GM12878 (cell line): Measurements from ENCODE around the gene ADD1. TPM values are rescaled to one million over a fixed set of nuclear protein-coding genes. Genes with fewer than 3 reads are reported as not detected.
A peak's percentile ranks its signal among the peaks of the same experiment; 100 is the strongest.

Source experiments
- ATAC-seq: fragments of 200-7000 bp; cut with Tn5 transposase; 3 replicates; pipeline ENCODE4 v1.9.1; 2020; ENCODE audit warnings: mild to moderate bottlenecking, moderate library complexity
- BruUV-seq: library from RNA; stranded (reverse); fragments of 400-500 nt; replicated peaks from 2 replicates; lab custom pipeline; 2021; lab: Mats Ljungman, UMichigan
- CTCF ChIA-PET: fragments of 300-600 bp; sonication (Branson Sonifier 250); formaldehyde crosslinking; extraction: SDS; loops from one replicate; lab custom pipeline; 2021; ENCODE audit warnings: inconsistent platforms; lab: Yijun Ruan, JAX
- POLR2A ChIA-PET: fragments of 350-600 bp; formaldehyde crosslinking; extraction: SDS; loops from one replicate; lab custom pipeline; 2021; ENCODE audit warnings: inconsistent platforms; lab: Charles Lee
- RAD21 ChIA-PET: fragments of 300-600 bp; sonication (Branson Sonifier 250); formaldehyde crosslinking; loops from one replicate; lab custom pipeline; 2023; ENCODE audit warnings: antibody characterized with exemption; ENCODE audit not compliant: unreplicated experiment; lab: Charles Lee
- SMC1A ChIA-PET: fragments of 300-600 bp; sonication (Branson Sonifier 250); formaldehyde crosslinking; loops from one replicate; lab custom pipeline; 2023; ENCODE audit not compliant: unreplicated experiment, uncharacterized antibody; lab: Charles Lee
- DNase-seq: peaks from one replicate; pipeline ENCODE4 v3.0.0-alpha.2; 2011; ENCODE audit warnings: low read depth, low spot score
- FAIRE-seq: peaks from 3 replicates; lab custom pipeline; 2011; peaks lifted over from hg19 to GRCh38; lab: Jason Lieb, UNC
- H2AFZ ChIP-seq: 2 replicates; pipeline ENCODE4 v1.6.0; 2011; ENCODE audit warnings: low read depth, low read length, control low read depth; ENCODE audit not compliant: control insufficient read depth
- H3K27ac ChIP-seq: 2 replicates; pipeline ENCODE4 v1.5.1; 2011; ENCODE audit warnings: control low read depth; ENCODE audit not compliant: control insufficient read depth, insufficient read depth
- H3K27me3 ChIP-seq, 2 experiments: replicated peaks in 1 of 2; 2 replicates each; pipeline versions ENCODE4 v1.6.0 to v1.6.1; 2011; ENCODE audit warnings: low read length in 1 of 2; ENCODE audit not compliant: control insufficient read depth in 2 of 2, insufficient read depth in 2 of 2
- H3K36me3 ChIP-seq, 2 experiments: 2 replicates each; pipeline ENCODE4 v1.5.1; 2011; ENCODE audit warnings: low read length in 1 of 2; ENCODE audit not compliant: control insufficient read depth in 2 of 2, insufficient read depth in 2 of 2
- H3K4me1 ChIP-seq: 2 replicates; pipeline ENCODE4 v1.6.1; 2011; ENCODE audit warnings: mild to moderate bottlenecking, low read length, moderate library complexity, mixed read lengths; ENCODE audit not compliant: control insufficient read depth, insufficient read depth
- H3K4me2 ChIP-seq: 2 replicates; pipeline ENCODE4 v1.6.0; 2011; ENCODE audit warnings: control low read depth; ENCODE audit not compliant: control insufficient read depth, insufficient read depth
- H3K4me3 ChIP-seq: fragments of 200-600 bp; sonication (generic); 2 replicates; pipeline ENCODE4 v1.5.1; 2016
- H3K79me2 ChIP-seq: 2 replicates; pipeline ENCODE4 v1.6.0; 2011; ENCODE audit warnings: low read length; ENCODE audit not compliant: control insufficient read depth, insufficient read depth
- H3K9ac ChIP-seq: 2 replicates; pipeline ENCODE4 v1.8.0; 2011; ENCODE audit warnings: low read length, control low read depth, mixed read lengths; ENCODE audit not compliant: control insufficient read depth, insufficient read depth
- H3K9me3 ChIP-seq: replicated peaks from 3 replicates; pipeline ENCODE4 v1.5.1; 2011; ENCODE audit warnings: mild to moderate bottlenecking, low read length; ENCODE audit not compliant: control insufficient read depth, insufficient read depth
- H4K20me1 ChIP-seq: 2 replicates; pipeline ENCODE4 v1.6.0; 2011; ENCODE audit not compliant: control insufficient read depth, insufficient read depth
- CHD1 ChIP-seq: IDR thresholded peaks from 2 replicates; pipeline ENCODE4 v1.6.1; 2012; ENCODE audit warnings: low read depth, low read length, improper control_type of control experiment
- EP300 ChIP-seq, 2 experiments: fragments of 150-350 bp in 1 of 2; IDR thresholded peaks; 2 replicates each; pipeline ENCODE4 v1.6.1; 2011 to 2012; ENCODE audit warnings: low read depth in 2 of 2, low read length in 2 of 2, borderline replicate concordance in 1 of 2, improper control_type of control experiment in 1 of 2, inconsistent platforms in 1 of 2; ENCODE audit not compliant: control insufficient read depth in 1 of 2
- FOXM1 ChIP-seq: IDR thresholded peaks from 2 replicates; pipeline ENCODE4 v1.6.1; 2012; ENCODE audit warnings: low read depth, mild to moderate bottlenecking, inconsistent platforms, low read length, moderate library complexity
- GABPA ChIP-seq: IDR thresholded peaks from 2 replicates; pipeline ENCODE4 v1.6.1; 2014; ENCODE audit warnings: antibody characterized with exemption, low read depth, mild to moderate bottlenecking, inconsistent platforms
- HCFC1 ChIP-seq: fragments of 150-350 bp; IDR thresholded peaks from 2 replicates; pipeline ENCODE4 v1.6.1; 2014; ENCODE audit warnings: low read length
- HDGF ChIP-seq: fragments of 450-650 bp; IDR thresholded peaks from 2 replicates; pipeline ENCODE4 v1.6.1; 2016; ENCODE audit warnings: antibody characterized with exemption
- JUNB ChIP-seq: IDR thresholded peaks from 2 replicates; pipeline ENCODE4 v1.6.1; 2016; ENCODE audit warnings: antibody characterized with exemption, mild to moderate bottlenecking
- MEF2A ChIP-seq: IDR thresholded peaks from 2 replicates; pipeline ENCODE4 v1.6.1; 2011; ENCODE audit warnings: low read depth, mild to moderate bottlenecking, low read length, moderate library complexity; ENCODE audit not compliant: insufficient read depth
- MEF2B ChIP-seq: fragments of 450-650 bp; IDR thresholded peaks from 2 replicates; pipeline ENCODE4 v1.6.1; 2018; ENCODE audit warnings: mild to moderate bottlenecking, moderate library complexity; ENCODE audit not compliant: partially characterized antibody, poor library complexity, severe bottlenecking
- NBN ChIP-seq: fragments of 450-650 bp; IDR thresholded peaks from 2 replicates; pipeline ENCODE4 v1.6.1; 2016
- PAX5 ChIP-seq: IDR thresholded peaks from 2 replicates; pipeline ENCODE4 v1.6.1; 2011; ENCODE audit warnings: low read depth, low read length, borderline replicate concordance
- PML ChIP-seq: IDR thresholded peaks from 2 replicates; pipeline ENCODE4 v1.6.1; 2012; ENCODE audit warnings: low read length, inconsistent platforms
- POLR2AphosphoS5 ChIP-seq: IDR thresholded peaks from 2 replicates; pipeline ENCODE4 v1.6.1; 2011; ENCODE audit warnings: mild to moderate bottlenecking, low read length, inconsistent platforms
- POU2F2 ChIP-seq: IDR thresholded peaks from 3 replicates; pipeline ENCODE4 v1.6.1; 2011; ENCODE audit warnings: low read depth, mild to moderate bottlenecking, low read length, borderline replicate concordance
- SMARCA5 ChIP-seq: fragments of 450-650 bp; IDR thresholded peaks from 2 replicates; pipeline ENCODE4 v1.6.1; 2017; ENCODE audit warnings: mild to moderate bottlenecking
- SP1 ChIP-seq: IDR thresholded peaks from one replicate; pipeline ENCODE4 v1.6.1; 2011; ENCODE audit warnings: low read depth, low read length
- SRF ChIP-seq, 2 experiments: IDR thresholded peaks; 2 replicates each; pipeline ENCODE4 v1.6.1; 2011; ENCODE audit warnings: low read depth in 2 of 2, low read length in 2 of 2, mild to moderate bottlenecking in 1 of 2, moderate library complexity in 1 of 2
- SUPT20H ChIP-seq: IDR thresholded peaks from 2 replicates; pipeline ENCODE4 v1.6.1; 2011; ENCODE audit warnings: low read depth, mild to moderate bottlenecking, low read length, moderate library complexity, borderline replicate concordance; ENCODE audit not compliant: control insufficient read depth
- TAF1 ChIP-seq: IDR thresholded peaks from 2 replicates; pipeline ENCODE4 v1.6.1; 2011; ENCODE audit warnings: mild to moderate bottlenecking, low read depth, low read length, borderline replicate concordance
- ZNF24 ChIP-seq: fragments of 450-650 bp; IDR thresholded peaks from 2 replicates; pipeline ENCODE4 v1.6.1; 2017; ENCODE audit warnings: antibody characterized with exemption, mild to moderate bottlenecking
- ZNF274 ChIP-seq: IDR thresholded peaks from one replicate; pipeline ENCODE4 v1.8.0; 2011; ENCODE audit not compliant: insufficient read length, insufficient read depth
- WGBS: methylation state at CpG from one replicate; pipeline ENCODE4 v1.1.6; 2016; ENCODE audit warnings: low lambda C conversion rate; ENCODE audit not compliant: insufficient replicate concordance, insufficient coverage; ENCODE audit errors: missing lambda C conversion rate; 5-methylcytosine and 5-hydroxymethylcytosine counted together
- in situ Hi-C: fragments of 300-500 bp; cut with MboI; formaldehyde crosslinking; loops from 9 replicates; pipeline ENCODE4 v1.14.3; 2018; ENCODE audit warnings: mixed read lengths
- intact Hi-C: fragments of 100-400 bp; cut with micrococcal nuclease; formaldehyde crosslinking; loops from one replicate; pipeline ENCODE4 v1.14.2; 2022; ENCODE audit not compliant: unreplicated experiment
- polyA plus RNA-seq, 11 experiments: library from polyadenylated mRNA; depleted of rRNA in 4 of 11; unstranded in 6 of 11; stranded (reverse) in 5 of 11; fragments of >200 nt; fragmentation: Nextera tagmentation in 4 of 11; fragmentation: Illumina TruSeq in 1 of 11; extraction: Ambion mirVana in 4 of 11; extraction: Trizol in 1 of 11; gene quantifications; 1 replicate in 1 of 11; 2 replicates in 10 of 11; pipeline versions ENCODE4 v1.2.1 to v1.2.3, GENCODE V29; 2011 to 2016; ENCODE audit warnings: inconsistent platforms in 2 of 11, missing spikeins in 2 of 11, low read depth in 1 of 11
- total RNA-seq, 4 experiments: library from RNA; depleted of rRNA in 3 of 4; stranded (reverse); fragments of >200 nt in 3 of 4; fragmentation: Illumina TruSeq in 1 of 4; extraction: Trizol in 1 of 4; gene quantifications; 2 replicates each; pipeline versions ENCODE4 v1.2.1 to v1.2.3, GENCODE V29; 2013 to 2021
- TF ChIP-seq, protein P1 (sequence below): fragments of 450-650 bp; IDR thresholded peaks from 2 replicates; pipeline ENCODE4 v1.6.1; 2018; ENCODE audit warnings: mild to moderate bottlenecking, low read depth, moderate library complexity; ENCODE audit not compliant: partially characterized antibody

The ADD1 gene
- total and polyA plus RNA-seq, 10 of the 15 experiments (the other 5 are each of a cell fraction or from before 2014, with no cell fraction given): 21.6 to 182 (median 105) TPM

GRCh38 chr4:2963175-2963965 lies 119.7 kb downstream of the ADD1 start, which contains the start of the genes GRK4 and NOP14:
GRK4 (plus strand) TSS chr4:2963571; CDS start chr4:2964071, 500 bp downstream.
NOP14 (minus strand) TSS chr4:2963406; CDS start chr4:2963319, 87 bp downstream.
- WGBS: under 1% methylated on average over 69 of the region's 105 CpGs
- Histone ChIP-seq H3K9me3 (no peaks in the 10 kb centered on the region; the same call in 1 of the 3 replicates), H2AFZ (peak within 1 kb of the TSS; percentile 82), H3K4me2 (peak within 1 kb of the TSS; percentile 70), H3K36me3 (peaks cover 0 to 12% of the 10 kb centered on the region in 2 experiments; a peak in 2 of 4 replicates), H3K27me3 (no peaks in the 10 kb centered on the region), H4K20me1 (peaks cover 10% of the 10 kb centered on the region), H3K27ac (peak within 1 kb of the TSS; percentile 91), H3K4me1 (peaks cover 15% of the 10 kb centered on the region), H3K4me3 (peak within 1 kb of the TSS; percentile 78), H3K9ac (peak within 1 kb of the TSS; percentile 96), H3K79me2 (peaks cover 40% of the 10 kb centered on the region)
- in situ Hi-C loops: no loop called here
- DNase-seq: peak; percentile 92
- FAIRE-seq: peak; percentile 81
- ChIA-PET POLR2A (interaction anchor here (0.5 to 3.1 kb wide), 9 partner anchors 27 to 545 kb away, joined by 3 to 22 read pairs (median 4); partner anchors contain the start of gene ZFYVE28), CTCF (interaction anchor here (0.7 to 3.4 kb wide), 10 partner anchors 10 to 744 kb away, joined by 3 to 28 read pairs (median 6); no protein-coding TSS in a partner anchor), RAD21 (interaction anchor here (0.6 to 4.5 kb wide), 17 partner anchors 9 to 495 kb away, joined by 3 to 35 read pairs (median 3); partner anchors contain the start of genes FAM193A and RNF4), SMC1A (interaction anchor here (1.6 to 3.6 kb wide), 4 partner anchors 10 to 200 kb away, joined by 4 to 19 read pairs (median 10); no protein-coding TSS in a partner anchor)
- no TSS peak for BruUV-seq
- peak; percentile 92 for ATAC-seq
- intact Hi-C loops: loop anchor here (1.0 to 5.0 kb wide), 5 partner anchors 27 to 266 kb away; partner anchors contain the start of gene ADD1
- no peak; a peak in 1 of 4 replicates for TF ChIP-seq SRF (IDR thresholded peaks at IDR 0.05; ENCODE audit: low read depth in 2 of 2, low read length in 2 of 2)
- no peak for TF ChIP-seq GABPA
- peak; percentile 41; the same call in 1 of the 2 replicates for TF ChIP-seq HDGF
- TF ChIP-seq MEF2A: 0 out of 2 replicates have a peak, but pooled peaks have one; percentile 52
- TF ChIP-seq NBN: peak; percentile 62
- TF ChIP-seq CHD1: no peak
- no peak for TF ChIP-seq SP1
- TF ChIP-seq JUNB: no peak
- TF ChIP-seq MEF2B: peak; percentile 37
- peak; percentile 72; the same call in 1 of the 2 replicates for TF ChIP-seq TAF1
- peak; percentile 69; the same call in 1 of the 2 replicates for TF ChIP-seq PAX5
- peak; percentile 68; the same call in 1 of the 3 replicates for TF ChIP-seq POU2F2
- TF ChIP-seq EP300 (IDR thresholded peaks at IDR 0.05; ENCODE audit: borderline replicate concordance in 1 of 2, control insufficient read depth in 1 of 2, low read depth in 2 of 2, low read length in 2 of 2): 0 out of 4 replicates have a peak, but pooled peaks of 1 of the 2 experiments have one; percentile 22
- TF ChIP-seq, protein P1, sequence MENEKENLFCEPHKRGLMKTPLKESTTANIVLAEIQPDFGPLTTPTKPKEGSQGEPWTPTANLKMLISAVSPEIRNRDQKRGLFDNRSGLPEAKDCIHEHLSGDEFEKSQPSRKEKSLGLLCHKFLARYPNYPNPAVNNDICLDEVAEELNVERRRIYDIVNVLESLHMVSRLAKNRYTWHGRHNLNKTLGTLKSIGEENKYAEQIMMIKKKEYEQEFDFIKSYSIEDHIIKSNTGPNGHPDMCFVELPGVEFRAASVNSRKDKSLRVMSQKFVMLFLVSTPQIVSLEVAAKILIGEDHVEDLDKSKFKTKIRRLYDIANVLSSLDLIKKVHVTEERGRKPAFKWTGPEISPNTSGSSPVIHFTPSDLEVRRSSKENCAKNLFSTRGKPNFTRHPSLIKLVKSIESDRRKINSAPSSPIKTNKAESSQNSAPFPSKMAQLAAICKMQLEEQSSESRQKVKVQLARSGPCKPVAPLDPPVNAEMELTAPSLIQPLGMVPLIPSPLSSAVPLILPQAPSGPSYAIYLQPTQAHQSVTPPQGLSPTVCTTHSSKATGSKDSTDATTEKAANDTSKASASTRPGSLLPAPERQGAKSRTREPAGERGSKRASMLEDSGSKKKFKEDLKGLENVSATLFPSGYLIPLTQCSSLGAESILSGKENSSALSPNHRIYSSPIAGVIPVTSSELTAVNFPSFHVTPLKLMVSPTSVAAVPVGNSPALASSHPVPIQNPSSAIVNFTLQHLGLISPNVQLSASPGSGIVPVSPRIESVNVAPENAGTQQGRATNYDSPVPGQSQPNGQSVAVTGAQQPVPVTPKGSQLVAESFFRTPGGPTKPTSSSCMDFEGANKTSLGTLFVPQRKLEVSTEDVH: no peak
- TF ChIP-seq ZNF24: no peak
- peak; percentile 78; the same call in 1 of the 2 replicates for TF ChIP-seq POLR2AphosphoS5
- no peak for TF ChIP-seq SMARCA5
- peak; percentile 55; the same call in 1 of the 2 replicates for TF ChIP-seq PML
- TF ChIP-seq SUPT20H: no peak
- TF ChIP-seq HCFC1: peak; percentile 99
- no peak for TF ChIP-seq FOXM1
- TF ChIP-seq ZNF274: no peak
